ENCODE results near the gene ELMO1.

DNA sequence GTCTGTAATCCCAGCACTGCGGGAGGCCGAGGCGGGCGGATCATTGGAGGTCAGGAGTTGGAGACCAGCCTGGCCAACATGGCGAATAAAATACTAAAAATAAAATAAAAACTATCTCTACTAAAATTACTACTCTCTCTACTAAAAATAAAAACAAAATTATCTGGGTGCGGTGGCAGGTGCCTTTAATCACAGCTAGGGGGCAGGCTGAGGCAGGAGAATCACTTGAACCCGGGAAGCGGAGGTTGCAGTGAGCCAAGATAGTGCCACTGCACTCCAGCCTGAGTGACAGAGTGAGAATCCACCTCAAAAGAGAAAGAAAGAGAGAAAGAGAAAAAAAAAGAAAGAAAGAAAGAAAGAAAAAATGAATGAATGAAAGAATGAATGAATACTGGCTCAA is 351.4 kb downstream of the ELMO1 start:
- no peak for TF ChIP-seq POLR2A (IDR thresholded peaks at IDR 0.05; ENCODE audit: low read length)
- TF ChIP-seq GATA1 (IDR thresholded peaks at IDR 0.05; ENCODE audit: low read depth, low read length) = no peak
